Myometrial cell (primary cell): Measurements from ENCODE around the gene D2HGDH. TPM values are rescaled to one million over a fixed set of nuclear protein-coding genes. Genes with fewer than 3 reads are reported as not detected.

ENCODE experiments used
- total RNA-seq: library from RNA; depleted of rRNA; stranded (reverse); fragments of >200 nt; gene quantifications from 2 replicates; pipeline ENCODE4 v1.2.3, GENCODE V29; 2015

Gene D2HGDH
- 16.1 and 17.0 TPM in 2 replicates for total RNA-seq

GRCh38 chr2:241734467-241735208, at the start of gene D2HGDH:
Gene D2HGDH (plus strand): TSS chr2:241734630. CDS start chr2:241735225, 595 bp downstream.

GRCh38 chr2:241686650-241687425, 47.6 kb upstream of the D2HGDH start, which contains the start of gene DTYMK:
Gene DTYMK (minus strand): TSS chr2:241686815. CDS start chr2:241686783, 32 bp downstream.

GRCh38 chr2:241701399-241702154, 32.9 kb upstream of the D2HGDH start, which contains the start of gene ING5:
Gene ING5 (plus strand): TSS chr2:241702039. CDS start chr2:241702066, 27 bp downstream.

GRCh38 chr2:241776336-241777169, 42.1 kb downstream of the D2HGDH start, which contains the start of gene GAL3ST2:
Gene GAL3ST2 (plus strand): TSS chr2:241776822. CDS start chr2:241776956, 134 bp downstream.

GRCh38 chr2:241808721-241809382, 74.4 kb downstream of the D2HGDH start, which contains the start of gene NEU4:
Gene NEU4 (plus strand): TSS chr2:241809193. CDS start chr2:241814485, 5,292 bp downstream.

Other genes starting within 250 kb of the D2HGDH start
- 216 and 299 TPM in 2 replicates for gene STK25, start 226.0 kb upstream of the D2HGDH start, total RNA-seq
- gene BOK, start 175.9 kb upstream of the D2HGDH start, total RNA-seq = 45.3 and 48.4 TPM in 2 replicates
- 45.5 and 47.0 TPM in 2 replicates for gene THAP4, start 97.5 kb upstream of the D2HGDH start, total RNA-seq
- 64.6 and 71.4 TPM in 2 replicates for gene ATG4B, start 96.9 kb upstream of the D2HGDH start, total RNA-seq
- 86.7 and 102 TPM in 2 replicates for gene DTYMK, start 47.8 kb upstream of the D2HGDH start, total RNA-seq
- gene ING5, start 32.6 kb upstream of the D2HGDH start, total RNA-seq = 12.7 and 39.9 TPM in 2 replicates
- gene GAL3ST2, start 42.2 kb downstream of the D2HGDH start, total RNA-seq = not detected in 2 replicates
- not detected in 2 replicates for gene NEU4, start 74.6 kb downstream of the D2HGDH start, total RNA-seq
- not detected in 2 replicates for gene PDCD1, start 124.3 kb downstream of the D2HGDH start, total RNA-seq
- not detected in 2 replicates for gene RTP5, start 135.1 kb downstream of the D2HGDH start, total RNA-seq